D721Med (cell line): ENCODE results near the gene PPP1R27.
A peak's percentile ranks its signal among the peaks of the same experiment; 100 is the strongest.

ENCODE experiments used
- DNase-seq: peaks from one replicate; pipeline ENCODE4 v3.0.0; 2011; ENCODE audit warnings: low spot score; ENCODE audit not compliant: insufficient read length
- FAIRE-seq: peaks from 2 replicates; lab custom pipeline; 2011; peaks lifted over from hg19 to GRCh38; lab: Jason Lieb, UNC
- CTCF ChIP-seq: IDR thresholded peaks from 2 replicates; pipeline ENCODE4 v1.5.1; 2012; ENCODE audit warnings: mild to moderate bottlenecking, control low read depth; ENCODE audit not compliant: insufficient read depth; ENCODE audit errors: missing control alignments

Gene PPP1R27

GRCh38 chr17:81866440-81867169 lies 31.8 kb upstream of the PPP1R27 start:
- no peak for DNase-seq
- no peak for FAIRE-seq
- no peak for TF ChIP-seq CTCF

GRCh38 chr17:81865733-81866439 lies 31.0 kb upstream of the PPP1R27 start:
- FAIRE-seq (no peak), DNase-seq (no peak)
- no peak for TF ChIP-seq CTCF

GRCh38 chr17:81865358-81865732 lies 30.5 kb upstream of the PPP1R27 start:
- FAIRE-seq, result no peak
- no peak for DNase-seq
- no peak for TF ChIP-seq CTCF

DNA sequence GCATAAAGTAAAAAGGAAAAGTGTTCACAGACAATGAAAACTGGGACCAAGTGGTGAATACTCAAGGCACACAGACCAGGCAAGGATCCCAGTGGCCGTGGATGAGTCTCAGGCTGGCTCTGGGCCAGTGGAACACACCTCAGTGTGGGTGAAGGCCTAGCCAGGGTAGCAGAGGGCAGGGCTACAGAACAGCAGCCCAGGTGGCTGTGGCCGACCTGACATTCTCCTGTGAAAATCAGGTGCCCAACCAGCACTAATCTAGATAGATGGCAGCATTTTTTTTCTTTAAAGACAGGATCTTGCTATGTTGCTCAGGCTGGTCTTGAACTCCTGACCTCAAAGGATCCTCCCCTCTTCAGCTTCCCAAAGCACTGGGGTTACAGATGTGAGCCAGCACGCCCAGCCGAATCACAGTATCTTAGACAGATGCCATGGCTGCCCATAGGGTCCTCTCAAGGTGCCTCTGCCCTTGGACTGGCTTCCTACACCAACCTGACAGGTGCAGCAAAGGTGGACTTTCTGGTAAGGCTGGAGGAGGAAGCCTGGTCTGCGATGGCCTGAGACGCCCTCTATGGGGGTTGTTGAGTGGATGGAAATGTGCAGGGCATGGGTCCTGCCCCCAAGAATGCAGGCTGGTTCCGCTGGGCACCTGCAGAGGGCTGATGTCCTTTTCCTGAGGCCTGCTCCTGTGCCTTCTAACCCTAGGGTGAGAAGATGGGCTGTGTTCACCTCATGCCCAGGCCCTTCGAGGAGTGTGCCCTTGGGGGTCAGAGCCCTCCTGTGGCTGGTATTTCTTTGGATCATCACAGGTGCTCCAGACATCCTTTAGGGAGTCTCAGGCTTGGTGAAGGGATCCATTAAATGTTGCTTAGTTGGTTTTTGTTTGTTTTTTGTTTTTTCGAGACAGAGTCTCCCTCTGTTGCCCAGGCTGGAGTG lies 29.3 kb upstream of the PPP1R27 start:
- FAIRE-seq, result no peak
- no peak for TF ChIP-seq CTCF

DNA sequence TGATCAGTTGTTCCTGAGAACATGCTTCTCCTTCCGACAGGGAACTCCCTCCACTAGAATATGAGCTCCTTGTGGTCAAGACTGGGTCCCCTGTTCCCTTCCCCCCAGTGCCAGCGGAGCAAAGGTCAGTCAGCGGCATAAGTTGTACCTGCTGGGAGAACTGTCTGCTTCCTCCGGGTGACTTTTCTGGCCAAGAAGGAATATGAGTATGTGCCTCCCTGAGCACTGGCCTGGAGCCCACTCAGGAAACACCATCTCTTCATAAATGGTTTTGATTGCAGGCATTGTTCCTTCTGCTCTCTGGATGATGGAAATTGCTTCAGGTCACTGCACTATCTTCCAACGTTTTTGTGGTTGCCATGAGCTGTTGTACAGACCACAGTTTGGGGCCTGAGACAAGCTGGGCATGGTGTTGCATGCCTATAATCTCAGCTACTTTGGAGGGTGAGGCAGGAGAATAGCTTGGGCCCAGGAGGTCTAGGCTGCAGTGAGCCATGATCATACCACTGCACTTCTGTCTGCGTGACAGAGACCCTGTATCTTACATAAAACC lies 28.3 kb upstream of the PPP1R27 start:
- FAIRE-seq (no peak), DNase-seq (no peak)
- no peak for TF ChIP-seq CTCF

More for the DNA sequence above, 29.3 kb upstream of the PPP1R27 start:
- DNase-seq, result no peak

GRCh38 chr17:81860756-81861568 lies 26.1 kb upstream of the PPP1R27 start:
- TF ChIP-seq CTCF, result no peak
- peak; percentile 85 for DNase-seq
- FAIRE-seq, result no peak
